Dermis microvascular lymphatic vessel endothelial cell (primary cell): Measurements from ENCODE around the gene NRGN. TPM values are rescaled to one million over a fixed set of nuclear protein-coding genes. Genes with fewer than 3 reads are reported as not detected.

ENCODE experiments used
- DNase-seq, 2 donors: peaks; one replicate each; pipeline versions ENCODE4 v3.0.0 to v3.0.0-alpha.2; 2010; ENCODE audit warnings: low read depth in 2 of 2
- total RNA-seq: library from RNA; depleted of rRNA; stranded (reverse); fragments of >200 nt; gene quantifications from 2 replicates; pipeline ENCODE4 v1.2.1, GENCODE V29; 2014

Gene NRGN
- total RNA-seq, 1 donor from 2014 or later: 0.64 TPM

- DNase-seq: no peak
Observed at GRCh38 chr11:124784051-124784450, 44.3 kb downstream of the NRGN start.

DNA sequence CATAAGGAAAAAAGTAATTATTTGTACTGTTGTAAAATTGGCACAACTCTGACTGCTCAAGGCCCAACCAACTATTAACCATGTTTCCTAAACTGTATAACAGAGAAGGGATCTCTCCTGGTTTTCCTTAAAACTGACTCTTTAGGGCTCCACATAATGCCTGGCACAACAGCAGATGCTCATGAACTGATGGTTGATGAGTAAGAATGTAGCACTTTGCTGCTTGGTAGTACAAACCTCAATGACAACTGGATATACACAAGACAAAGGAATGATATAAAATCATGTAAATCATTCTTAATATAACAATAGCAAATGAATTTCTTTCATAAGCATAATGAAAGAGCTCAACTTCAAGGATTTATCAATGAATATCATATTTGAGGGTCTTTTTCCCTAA is 48.8 kb downstream of the NRGN start:
- no peak for DNase-seq

- DNase-seq: no peak
Observed at GRCh38 chr11:124791626-124792341, 52.0 kb downstream of the NRGN start.

- peak in 1 of 2 donors; percentile 72 for DNase-seq
Observed at GRCh38 chr11:124793466-124794278, 53.9 kb downstream of the NRGN start.

GRCh38 chr11:124796312-124796711 is 56.6 kb downstream of the NRGN start:
- no peak for DNase-seq

Other genes starting within 250 kb of the NRGN start
- gene OR8B12, start 196.3 kb upstream of the NRGN start, total RNA-seq: not detected in 2 replicates
- not detected in 2 replicates for gene OR8A1, start 169.9 kb upstream of the NRGN start, total RNA-seq
- gene PANX3, start 128.5 kb upstream of the NRGN start, total RNA-seq: not detected in 2 replicates
- 12.6 and 16.7 TPM in 2 replicates for gene TBRG1, start 117.1 kb upstream of the NRGN start, total RNA-seq
- gene SIAE, start 66.2 kb upstream of the NRGN start, total RNA-seq: 6.8 and 14.4 TPM in 2 replicates
- 3.5 and 4.5 TPM in 2 replicates for gene SPA17, start 66.0 kb upstream of the NRGN start, total RNA-seq
- gene VSIG2, start 12.3 kb downstream of the NRGN start, total RNA-seq: 0.13 TPM in 1 of 2 replicates, not detected in the other
- gene ESAM, start 22.3 kb downstream of the NRGN start, total RNA-seq: 20.1 and 29.3 TPM in 2 replicates
- gene MSANTD2, start 60.5 kb downstream of the NRGN start, total RNA-seq: 4.4 and 6.2 TPM in 2 replicates
- gene ROBO3, start 125.5 kb downstream of the NRGN start, total RNA-seq: 13.0 and 21.1 TPM in 2 replicates
- gene ROBO4, start 157.9 kb downstream of the NRGN start, total RNA-seq: 278 and 426 TPM in 2 replicates
- under 0.01 TPM in 1 of 2 replicates, not detected in the other for gene HEPN1, start 179.3 kb downstream of the NRGN start, total RNA-seq
- gene HEPACAM, start 196.1 kb downstream of the NRGN start, total RNA-seq: under 0.01 TPM in 2 replicates
- 2.3 and 2.6 TPM in 2 replicates for gene CCDC15, start 214.3 kb downstream of the NRGN start, total RNA-seq